ENCODE measurements around the gene SORCS2. TPM values are rescaled to one million over a fixed set of nuclear protein-coding genes. Genes with fewer than 3 reads are reported as not detected.

SORCS2 gene
- total RNA-seq, 2 donors from 2014 or later: 0.68 to 0.92 TPM

GRCh38 chr4:7400671-7401298 is 208.4 kb downstream of the SORCS2 start:
- no peaks in the 10 kb centered on the region for H3K9me3 ChIP-seq
- TF ChIP-seq, protein P1, sequence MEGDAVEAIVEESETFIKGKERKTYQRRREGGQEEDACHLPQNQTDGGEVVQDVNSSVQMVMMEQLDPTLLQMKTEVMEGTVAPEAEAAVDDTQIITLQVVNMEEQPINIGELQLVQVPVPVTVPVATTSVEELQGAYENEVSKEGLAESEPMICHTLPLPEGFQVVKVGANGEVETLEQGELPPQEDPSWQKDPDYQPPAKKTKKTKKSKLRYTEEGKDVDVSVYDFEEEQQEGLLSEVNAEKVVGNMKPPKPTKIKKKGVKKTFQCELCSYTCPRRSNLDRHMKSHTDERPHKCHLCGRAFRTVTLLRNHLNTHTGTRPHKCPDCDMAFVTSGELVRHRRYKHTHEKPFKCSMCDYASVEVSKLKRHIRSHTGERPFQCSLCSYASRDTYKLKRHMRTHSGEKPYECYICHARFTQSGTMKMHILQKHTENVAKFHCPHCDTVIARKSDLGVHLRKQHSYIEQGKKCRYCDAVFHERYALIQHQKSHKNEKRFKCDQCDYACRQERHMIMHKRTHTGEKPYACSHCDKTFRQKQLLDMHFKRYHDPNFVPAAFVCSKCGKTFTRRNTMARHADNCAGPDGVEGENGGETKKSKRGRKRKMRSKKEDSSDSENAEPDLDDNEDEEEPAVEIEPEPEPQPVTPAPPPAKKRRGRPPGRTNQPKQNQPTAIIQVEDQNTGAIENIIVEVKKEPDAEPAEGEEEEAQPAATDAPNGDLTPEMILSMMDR (IDR thresholded peaks at IDR 0.05): no peak
- DNase-seq (ENCODE audit: low spot score) (no peak), ATAC-seq (ENCODE audit: insufficient number of reproducible peaks, low FRiP score, low read depth) (no peak)
- peaks cover 0 to 6% of the 10 kb centered on the region in 2 donors for H3K4me1 ChIP-seq (ENCODE audit: control insufficient read depth in 1 of 2, low read depth in 2 of 2)
- no peaks in the 10 kb centered on the region for H3K27me3 ChIP-seq (replicated peaks; ENCODE audit: insufficient read depth)
- no peak overlapping the region for H3K27ac ChIP-seq
- H3K4me3 ChIP-seq: no peak overlapping the region
- no peaks in the 10 kb centered on the region for H3K36me3 ChIP-seq

GRCh38 chr4:7402526-7402925 is 210.2 kb downstream of the SORCS2 start:
- ATAC-seq (ENCODE audit: insufficient number of reproducible peaks, low FRiP score, low read depth) (no peak), DNase-seq (ENCODE audit: low spot score) (no peak)
- Histone ChIP-seq H3K27ac (no peak overlapping the region), H3K4me1 (ENCODE audit: control insufficient read depth in 1 of 2, low read depth in 2 of 2) (peaks cover 0 to 6% of the 10 kb centered on the region in 2 donors), H3K9me3 (peaks cover 3% of the 10 kb centered on the region), H3K4me3 (no peak overlapping the region), H3K27me3 (replicated peaks; ENCODE audit: insufficient read depth) (no peaks in the 10 kb centered on the region), H3K36me3 (no peaks in the 10 kb centered on the region)
- TF ChIP-seq, protein P1 (IDR thresholded peaks at IDR 0.05): no peak

DNA sequence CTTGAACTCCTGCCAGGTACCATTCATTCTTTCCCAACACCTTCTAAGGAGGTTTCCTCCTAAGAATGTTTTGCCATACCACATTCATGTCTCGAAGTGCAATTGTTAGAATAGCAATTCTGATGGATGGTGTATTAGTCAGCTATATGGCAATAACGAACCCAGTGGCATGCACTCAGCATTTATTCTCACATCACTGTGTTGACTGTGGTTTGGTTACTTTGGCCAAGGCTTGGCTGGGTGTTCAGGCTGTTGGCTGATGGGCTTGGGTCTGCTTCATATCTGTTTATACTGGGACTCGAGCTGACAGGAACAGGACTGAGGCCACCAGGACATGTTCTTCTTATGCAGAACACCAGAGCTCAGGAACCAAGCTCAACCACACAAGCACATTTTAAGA is 210.7 kb downstream of the SORCS2 start:
- H3K4me1 ChIP-seq (ENCODE audit: control insufficient read depth in 1 of 2, low read depth in 2 of 2): peaks cover 0 to 6% of the 10 kb centered on the region in 2 donors
- no peak overlapping the region for H3K4me3 ChIP-seq
- TF ChIP-seq, protein P1 (IDR thresholded peaks at IDR 0.05): no peak
- DNase-seq (ENCODE audit: low spot score): no peak
- H3K27me3 ChIP-seq (replicated peaks; ENCODE audit: insufficient read depth): no peaks in the 10 kb centered on the region
- H3K36me3 ChIP-seq: no peaks in the 10 kb centered on the region
- H3K9me3 ChIP-seq: peaks cover 3% of the 10 kb centered on the region
- no peak overlapping the region for H3K27ac ChIP-seq
- no peak for ATAC-seq (ENCODE audit: insufficient number of reproducible peaks, low FRiP score, low read depth)

DNA sequence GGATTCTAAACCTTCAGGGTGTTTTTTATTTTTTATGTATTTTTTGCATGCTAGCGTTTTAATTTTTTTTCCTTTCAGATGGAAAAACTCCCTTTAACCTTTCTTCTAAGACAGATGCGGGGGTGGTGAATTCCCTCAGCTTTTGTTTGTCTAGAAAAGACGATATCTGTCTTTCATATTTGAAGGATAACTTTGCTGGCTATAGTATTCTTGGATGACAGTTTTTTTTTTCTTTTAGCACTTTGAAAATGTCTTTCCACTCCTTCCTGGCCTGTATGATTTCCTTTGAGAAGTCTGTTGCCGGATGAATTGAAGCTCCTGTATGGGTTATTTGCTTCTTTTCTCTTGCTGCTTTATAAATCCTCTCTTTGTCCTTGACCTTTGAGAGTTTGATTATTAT is 215.8 kb downstream of the SORCS2 start:
- H3K4me1 ChIP-seq (ENCODE audit: control insufficient read depth in 1 of 2, low read depth in 2 of 2): peaks cover 0 to 12% of the 10 kb centered on the region in 2 donors
- DNase-seq (ENCODE audit: low spot score) (no peak), ATAC-seq (ENCODE audit: insufficient number of reproducible peaks, low FRiP score, low read depth) (no peak)
- no peaks in the 10 kb centered on the region for H3K27me3 ChIP-seq (replicated peaks; ENCODE audit: insufficient read depth)
- no peaks in the 10 kb centered on the region for H3K36me3 ChIP-seq
- no peak overlapping the region for H3K27ac ChIP-seq
- TF ChIP-seq, protein P1 (IDR thresholded peaks at IDR 0.05): no peak
- H3K9me3 ChIP-seq: peaks cover 3% of the 10 kb centered on the region
- no peak overlapping the region for H3K4me3 ChIP-seq

DNA sequence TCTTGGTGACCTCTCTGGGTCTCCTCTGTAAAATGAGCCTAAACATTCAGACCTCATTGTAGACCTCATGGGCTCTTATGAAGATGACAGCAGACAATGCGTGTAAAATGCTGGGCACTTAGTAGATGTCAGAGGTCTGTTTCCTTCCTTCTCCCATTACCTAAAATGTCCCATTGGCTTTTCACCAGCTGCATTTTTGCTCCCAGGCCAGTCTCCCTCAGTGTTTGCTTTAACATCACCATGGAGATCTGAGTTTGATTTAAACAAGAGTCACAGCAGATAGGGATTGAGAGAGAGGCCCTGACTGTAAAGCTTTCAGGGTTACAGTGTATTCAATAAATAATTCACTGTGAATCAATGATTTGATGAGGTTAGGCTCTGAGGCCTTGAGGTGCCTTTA is 218.1 kb downstream of the SORCS2 start:
- TF ChIP-seq, protein P1 (IDR thresholded peaks at IDR 0.05): no peak
- peaks cover 0 to 9% of the 10 kb centered on the region in 2 donors for H3K4me1 ChIP-seq (ENCODE audit: control insufficient read depth in 1 of 2, low read depth in 2 of 2)
- no peaks in the 10 kb centered on the region for H3K36me3 ChIP-seq
- peaks cover 3% of the 10 kb centered on the region for H3K9me3 ChIP-seq
- DNase-seq (ENCODE audit: low spot score) (no peak), ATAC-seq (ENCODE audit: insufficient number of reproducible peaks, low FRiP score, low read depth) (no peak)
- no peak overlapping the region for H3K4me3 ChIP-seq
- no peak overlapping the region for H3K27ac ChIP-seq
- H3K27me3 ChIP-seq (replicated peaks; ENCODE audit: insufficient read depth): no peaks in the 10 kb centered on the region
